GM21723 (cell line): ENCODE results near the gene HES4.
"Not testable (repeated sequence)": the region's sequence is repeated elsewhere in the genome, so short reads cannot be mapped to it uniquely, and the experiment has no call there.

Source experiments
- ATAC-seq: cut with Tn5 transposase; IDR thresholded peaks from one replicate; pipeline ENCODE4 v1.9.1; 2021; ENCODE audit warnings: mild to moderate bottlenecking, moderate library complexity; ENCODE audit not compliant: unreplicated experiment

The HES4 gene

DNA sequence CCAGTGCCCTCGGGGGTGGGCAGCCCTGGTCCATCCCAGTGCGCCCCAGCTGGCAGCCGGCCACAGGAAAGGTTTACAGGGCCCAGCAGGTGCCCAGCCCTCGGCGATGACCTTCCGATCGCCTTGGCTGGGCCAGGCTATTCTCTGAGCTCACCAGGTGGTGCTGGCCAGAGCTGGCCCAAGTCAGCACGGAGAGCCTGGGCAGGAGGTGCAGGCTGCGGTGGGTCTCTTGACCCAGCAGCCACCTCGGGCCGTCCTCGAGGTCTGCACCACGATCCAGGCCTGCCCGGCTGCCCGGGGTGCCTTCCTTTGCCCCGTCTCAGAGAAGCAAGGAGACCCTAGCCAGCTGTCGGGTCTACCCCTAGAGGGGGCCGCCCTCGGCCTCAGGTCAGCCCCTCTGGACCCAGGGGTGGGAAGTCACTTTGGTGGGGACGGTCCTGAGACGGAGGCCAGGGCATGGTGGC lies 18.4 kb downstream of the HES4 start:
- no peak for ATAC-seq

DNA sequence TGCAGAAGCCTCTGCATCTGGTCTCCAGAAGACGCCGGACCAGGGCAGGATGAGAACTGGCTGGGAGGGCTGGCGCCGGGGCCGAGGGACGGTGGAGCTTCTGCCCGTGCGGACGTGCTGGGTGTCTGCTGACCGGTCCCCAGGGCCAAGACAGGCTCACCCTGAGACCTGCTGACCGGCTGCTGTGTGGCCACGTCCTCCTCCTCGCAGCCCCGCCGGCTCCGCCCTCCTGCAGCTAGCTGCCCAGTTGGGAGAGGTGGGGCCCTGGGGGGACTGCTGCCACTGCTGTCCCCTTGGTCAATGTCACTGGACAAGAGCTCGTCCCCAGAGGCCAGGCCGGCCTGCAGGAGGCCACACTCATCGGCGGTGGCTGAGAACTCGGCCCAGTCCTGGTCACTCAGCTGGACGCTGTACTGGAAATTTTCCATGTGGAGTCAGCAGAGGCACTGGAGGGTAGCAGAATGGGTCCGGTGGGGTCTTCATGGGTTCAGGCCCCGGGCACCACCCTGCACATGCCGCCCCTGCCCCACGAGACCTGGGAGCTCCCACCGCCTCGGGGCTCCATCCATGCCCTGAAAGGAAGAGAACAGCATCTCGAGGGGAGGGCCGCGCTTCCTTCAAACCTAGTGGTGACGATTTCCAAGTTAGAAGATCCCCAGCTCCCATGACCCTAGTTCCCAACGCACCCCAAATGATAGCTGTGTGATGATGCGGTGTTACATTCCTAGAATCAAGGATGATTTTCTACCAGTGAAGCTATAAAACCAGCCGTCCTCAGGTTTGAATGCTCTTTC lies 19.1 kb downstream of the HES4 start:
- no peak for ATAC-seq

DNA sequence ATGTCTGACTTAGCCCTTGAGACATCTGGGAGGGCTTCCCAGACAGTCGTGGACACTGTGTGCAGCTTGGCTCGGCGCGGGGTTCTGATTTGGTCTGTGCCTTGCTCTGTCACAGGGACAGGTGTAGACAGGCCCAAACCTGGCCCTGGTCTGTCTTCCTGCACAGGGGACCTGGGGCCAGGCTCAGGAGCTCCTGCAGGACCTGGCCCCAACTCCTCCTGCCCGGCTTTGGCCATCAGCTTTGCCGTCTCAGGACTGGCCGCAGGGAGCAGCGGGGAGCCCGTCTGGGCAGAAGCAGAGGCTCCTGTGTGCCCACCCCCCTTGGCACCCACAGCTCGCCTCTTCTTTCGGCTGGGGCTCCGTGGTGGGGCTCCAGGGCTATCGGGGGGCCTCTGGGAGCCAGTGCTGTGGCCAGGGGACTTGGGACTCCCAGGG lies 19.7 kb downstream of the HES4 start:
- no peak for ATAC-seq

DNA sequence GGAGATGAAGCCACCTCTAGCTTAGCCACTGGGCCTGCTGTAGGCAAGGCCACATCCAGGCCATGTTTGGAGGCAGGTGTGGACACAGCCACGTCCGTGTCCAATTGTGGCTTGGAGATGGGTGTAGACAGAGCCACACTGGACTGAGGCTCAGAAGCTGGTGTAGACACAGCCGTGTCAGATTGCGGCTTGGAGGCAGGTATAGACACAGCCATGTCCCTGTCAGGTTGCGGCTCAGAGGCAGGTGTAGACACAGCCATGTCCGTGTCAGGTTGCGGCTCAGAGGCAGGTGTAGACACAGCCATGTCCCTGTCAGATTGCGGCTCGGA lies 20.2 kb downstream of the HES4 start:
- ATAC-seq: no peak

DNA sequence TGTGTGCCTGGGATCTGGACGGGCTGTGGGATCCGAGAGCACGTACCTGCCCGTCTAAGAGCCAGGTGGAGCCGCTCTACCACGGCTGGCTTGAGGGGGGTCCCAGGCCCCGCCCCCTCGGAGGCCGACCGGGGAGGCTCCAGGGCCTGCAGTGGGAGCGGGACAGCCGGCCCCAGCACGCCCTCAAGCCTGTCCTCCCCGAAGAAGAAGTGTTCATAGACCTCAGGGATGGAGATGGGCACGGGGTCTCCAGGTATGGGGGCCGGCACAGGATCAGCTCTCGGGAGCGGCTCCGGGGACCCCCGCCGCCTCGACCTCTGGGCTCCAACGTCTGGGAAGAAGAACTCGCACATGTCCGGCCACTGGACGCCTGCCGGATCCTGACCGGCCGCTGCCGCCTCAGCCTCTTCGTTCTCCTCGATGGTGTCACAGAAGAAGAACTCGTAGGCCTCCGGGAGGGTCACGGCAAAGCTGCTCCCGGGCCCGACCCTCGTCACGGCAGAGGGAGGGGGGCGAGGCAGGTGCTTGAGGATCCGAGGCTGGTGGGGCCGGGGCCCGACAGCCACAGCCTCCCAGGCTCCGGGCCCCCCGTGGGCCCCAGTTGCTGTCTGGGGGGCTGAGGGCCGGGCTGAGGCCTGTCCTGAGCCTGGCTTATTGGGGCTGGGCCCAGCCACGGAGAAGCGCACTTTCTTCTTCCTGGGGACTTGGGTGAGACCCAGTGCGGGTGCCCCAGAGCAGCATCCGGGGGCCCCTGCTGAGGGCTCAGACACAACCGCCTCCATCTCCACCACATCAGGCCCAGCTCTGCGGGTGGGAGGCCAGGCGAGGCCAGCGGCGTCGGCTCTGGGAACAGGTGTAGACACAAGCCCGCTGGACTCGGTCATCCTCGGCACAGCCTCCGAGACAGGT lies 20.8 kb downstream of the HES4 start:
- no peak for ATAC-seq

DNA sequence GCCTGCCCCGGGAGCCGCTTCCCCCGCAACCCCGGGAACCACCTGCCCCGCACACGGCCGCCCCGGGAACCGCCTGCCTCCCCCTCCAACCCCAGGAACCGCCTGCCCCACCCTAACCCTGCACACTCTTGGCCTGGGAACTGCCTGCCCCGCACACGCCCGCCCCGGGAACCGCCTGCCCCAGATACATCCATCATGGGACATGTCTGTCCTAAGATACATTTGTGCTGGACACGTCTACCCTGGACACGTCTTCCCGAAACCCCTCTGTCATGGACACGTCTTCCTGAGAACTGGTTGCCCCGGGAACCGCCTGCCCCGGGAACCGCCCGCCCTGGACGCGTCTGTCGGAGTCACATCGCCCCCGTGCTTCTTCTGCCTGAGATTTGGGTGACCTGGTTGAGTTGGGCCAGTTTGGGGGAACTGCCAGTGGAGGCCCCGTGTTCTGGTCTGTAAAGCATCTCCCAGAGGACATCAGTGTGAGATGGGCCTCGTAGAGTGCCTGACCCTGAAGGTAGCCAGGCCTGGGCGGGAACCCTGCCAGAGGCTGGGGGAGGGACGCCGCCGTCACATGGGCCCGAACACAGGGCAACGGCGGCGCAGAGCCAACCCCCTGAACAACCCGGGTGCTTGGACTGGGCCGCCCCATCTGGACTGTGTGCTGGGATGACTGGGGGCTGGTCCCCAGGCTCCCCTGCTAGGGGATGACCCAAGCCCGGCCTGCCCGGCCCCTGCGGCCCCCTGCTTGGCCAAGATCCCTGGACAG lies 21.6 kb downstream of the HES4 start:
- no peak for ATAC-seq

DNA sequence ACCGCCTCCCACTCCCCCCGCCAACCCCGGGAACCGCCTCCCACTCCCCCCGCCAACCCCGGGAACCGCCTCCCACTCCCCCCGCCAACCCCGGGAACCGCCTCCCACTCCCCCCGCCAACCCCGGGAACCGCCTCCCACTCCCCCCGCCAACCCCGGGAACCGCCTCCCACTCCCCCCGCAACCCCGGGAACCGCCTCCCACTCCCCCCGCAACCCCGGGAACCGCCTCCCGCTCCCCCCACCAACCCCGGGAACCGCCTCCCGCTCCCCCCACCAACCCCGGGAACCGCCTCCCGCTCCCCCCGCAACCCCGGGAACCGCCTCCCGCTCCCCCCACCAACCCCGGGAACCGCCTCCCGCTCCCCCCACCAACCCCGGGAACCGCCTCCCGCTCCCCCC lies 23.1 kb downstream of the HES4 start:
- not testable (repeated sequence) for ATAC-seq

DNA sequence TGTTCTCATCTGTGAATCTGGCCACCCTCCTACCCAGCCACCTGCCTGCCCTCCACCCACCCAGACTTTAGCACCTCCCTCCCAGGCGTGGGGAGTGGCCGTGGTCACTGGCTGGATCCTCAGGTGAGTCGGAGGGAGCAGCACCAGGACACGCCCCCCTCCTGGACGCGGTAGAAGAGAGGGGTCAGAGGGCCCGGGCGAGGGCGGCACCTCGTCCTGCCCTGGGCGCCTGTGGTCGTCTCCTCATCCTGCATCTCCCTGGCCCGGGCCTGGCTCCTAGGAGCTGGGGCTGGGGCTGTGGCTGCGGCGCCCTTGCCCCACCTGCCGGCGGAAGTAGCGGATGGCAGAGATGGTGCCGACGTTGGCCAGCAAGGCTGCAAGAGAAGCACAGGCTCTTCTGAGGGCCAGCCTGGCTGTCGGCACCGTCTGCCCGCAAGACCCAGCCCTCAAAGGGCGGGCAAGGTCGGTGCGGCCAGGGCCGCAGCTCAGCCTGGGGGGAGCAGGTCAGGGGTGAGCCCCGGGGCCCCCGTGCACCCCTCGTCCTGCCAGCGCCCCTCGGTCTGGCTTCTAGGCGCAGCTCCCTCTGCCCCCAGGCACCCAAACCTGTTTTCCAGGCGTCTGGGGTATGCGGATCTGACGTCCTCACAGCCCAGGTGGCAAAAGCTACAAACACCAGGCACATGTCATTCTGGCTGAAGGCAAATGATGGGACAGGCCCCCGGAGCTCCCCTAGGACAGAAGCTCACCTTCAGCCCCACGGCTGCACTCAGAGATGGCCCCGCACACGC lies 23.8 kb downstream of the HES4 start:
- no peak for ATAC-seq

DNA sequence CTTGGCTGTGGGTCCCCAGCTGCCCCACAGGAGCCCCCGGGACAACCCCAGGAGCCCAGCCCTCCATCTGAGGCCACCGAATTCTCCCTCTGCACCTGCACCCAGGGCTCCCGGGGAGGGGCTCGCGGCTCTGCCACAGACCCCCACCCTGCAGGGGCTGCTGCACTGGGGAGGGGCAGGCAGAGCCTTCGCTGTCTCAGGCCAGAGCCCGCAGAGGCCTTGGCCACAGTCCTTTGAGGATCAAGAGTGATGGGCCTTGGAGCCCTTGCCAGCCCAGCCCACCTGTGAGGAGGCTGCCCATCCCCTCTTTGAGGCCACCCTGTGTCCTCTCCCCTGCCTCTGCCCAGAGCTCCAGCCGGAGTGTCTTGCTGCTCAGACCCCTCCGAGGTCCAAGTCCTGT lies 24.5 kb downstream of the HES4 start:
- ATAC-seq: no peak

DNA sequence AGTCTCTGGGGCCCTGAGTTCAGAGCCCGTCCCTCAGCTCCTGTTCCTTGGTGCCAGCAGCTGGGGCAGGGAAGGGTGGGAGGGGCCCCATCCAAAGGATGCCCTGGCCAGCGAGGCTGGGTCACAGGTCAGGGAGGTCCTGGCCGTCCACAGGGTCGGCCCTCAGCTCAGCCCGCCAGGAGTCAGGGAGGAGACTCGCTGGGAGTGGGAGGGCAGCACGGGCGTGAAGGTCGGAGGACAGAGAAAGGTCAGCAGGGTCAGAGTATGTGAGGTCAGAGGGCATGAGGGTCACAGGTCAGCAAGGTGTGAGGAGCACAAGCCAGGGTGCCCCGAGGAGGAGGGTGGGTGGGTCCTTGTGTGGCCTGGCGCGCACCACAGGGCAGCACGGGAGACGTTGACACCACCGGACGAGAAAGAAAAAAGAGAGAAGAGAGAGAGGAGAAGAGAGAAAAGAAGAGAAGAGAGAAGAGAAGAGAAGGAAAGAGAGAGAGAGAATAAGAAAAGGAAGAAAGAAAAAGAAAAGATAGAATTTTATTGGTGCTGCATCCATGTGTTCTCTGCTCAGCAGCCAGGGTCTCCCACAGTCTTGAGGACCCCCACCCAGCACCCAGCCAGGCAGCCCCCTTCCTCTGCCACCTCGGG lies 25.1 kb downstream of the HES4 start:
- ATAC-seq: no peak

DNA sequence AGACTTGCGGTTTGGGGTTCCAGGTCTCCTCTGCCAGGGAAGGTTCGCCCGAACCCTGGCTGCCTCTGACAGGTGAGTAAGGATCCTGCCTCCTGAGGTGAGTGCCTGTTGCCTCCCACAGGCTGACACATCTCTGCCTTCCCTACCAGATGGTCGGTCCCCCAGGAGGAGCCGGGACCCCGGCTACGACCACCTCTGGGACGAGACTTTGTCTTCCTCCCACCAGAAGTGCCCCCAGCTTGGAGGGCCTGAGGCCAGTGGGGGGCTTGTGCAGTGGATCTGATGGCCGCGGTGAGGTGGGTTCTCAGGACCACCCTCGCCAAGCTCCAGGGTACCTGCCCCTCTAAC lies 25.6 kb downstream of the HES4 start:
- ATAC-seq: no peak

DNA sequence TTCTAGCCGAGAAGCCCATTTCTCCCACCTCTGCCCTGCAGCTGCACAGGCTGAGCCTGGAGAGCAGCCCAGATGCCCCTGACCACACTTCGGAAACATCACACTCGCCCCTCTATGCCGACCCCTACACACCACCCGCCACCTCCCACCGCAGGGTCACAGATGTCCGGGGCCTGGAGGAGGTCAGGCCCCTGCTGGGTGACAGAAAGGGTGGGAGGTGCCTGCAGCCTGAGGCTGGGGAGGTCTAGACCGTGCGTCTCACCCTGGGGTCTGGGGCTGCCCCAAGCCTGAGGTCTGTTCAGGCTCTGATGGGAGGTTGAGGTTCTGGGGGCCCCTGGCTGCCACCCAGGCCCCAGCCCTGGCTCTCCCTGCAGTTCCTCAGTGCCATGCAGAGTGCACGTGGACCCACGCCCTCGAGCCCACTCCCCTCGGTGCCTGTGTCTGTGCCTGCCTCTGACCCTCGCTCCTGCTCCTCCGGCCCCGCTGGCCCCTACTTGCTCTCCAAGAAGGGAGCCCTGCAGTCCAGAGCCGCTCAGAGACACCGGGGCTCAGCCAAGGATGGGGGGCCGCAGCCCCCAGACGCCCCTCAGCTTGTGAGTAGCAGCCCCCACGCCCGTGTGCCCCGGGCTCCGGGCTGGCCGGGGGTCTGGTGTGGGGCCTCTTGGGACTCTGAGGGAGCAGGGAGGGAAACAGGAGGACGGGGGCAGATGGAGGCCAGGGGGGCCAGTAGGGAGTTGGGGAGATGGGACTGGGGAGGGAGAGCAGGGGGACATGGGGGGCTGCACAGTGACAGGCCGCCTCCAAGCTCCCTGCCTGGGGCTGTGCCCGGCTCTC lies 26.2 kb downstream of the HES4 start:
- no peak for ATAC-seq

DNA sequence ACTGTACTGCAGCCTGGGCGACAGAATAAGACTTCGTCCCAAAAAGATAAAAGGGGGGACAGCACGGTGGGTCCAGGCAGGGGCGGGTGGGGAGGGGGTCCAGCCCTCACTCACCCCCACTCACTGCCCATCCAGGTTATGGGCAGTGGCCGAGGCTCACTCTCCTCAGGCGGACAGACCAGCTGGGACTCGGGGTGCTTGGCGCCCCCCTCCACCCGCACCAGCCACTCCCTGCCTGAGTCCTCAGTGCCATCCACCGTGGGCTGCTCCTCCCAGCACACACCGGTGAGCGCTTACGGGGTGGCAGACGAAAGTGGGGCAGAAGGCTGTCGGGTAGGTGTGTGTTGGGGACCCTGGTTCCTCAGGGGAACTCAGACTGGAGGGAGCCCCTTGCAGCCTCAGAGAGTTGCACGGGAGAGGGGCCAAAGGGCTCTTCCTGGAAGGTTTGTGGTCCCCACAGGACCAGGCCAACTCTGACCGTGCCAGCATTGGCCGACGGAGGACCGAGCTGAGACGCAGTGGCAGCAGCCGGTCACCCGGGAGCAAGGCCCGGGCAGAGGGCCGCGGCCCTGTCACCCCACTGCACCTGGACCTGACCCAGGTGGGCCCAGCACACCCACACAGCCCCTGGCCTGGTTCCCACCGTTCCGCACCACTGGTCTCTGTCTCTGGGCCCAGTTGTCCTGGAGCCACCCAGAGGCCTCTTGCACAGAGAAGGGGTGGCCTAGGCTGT lies 27.0 kb downstream of the HES4 start:
- no peak for ATAC-seq

DNA sequence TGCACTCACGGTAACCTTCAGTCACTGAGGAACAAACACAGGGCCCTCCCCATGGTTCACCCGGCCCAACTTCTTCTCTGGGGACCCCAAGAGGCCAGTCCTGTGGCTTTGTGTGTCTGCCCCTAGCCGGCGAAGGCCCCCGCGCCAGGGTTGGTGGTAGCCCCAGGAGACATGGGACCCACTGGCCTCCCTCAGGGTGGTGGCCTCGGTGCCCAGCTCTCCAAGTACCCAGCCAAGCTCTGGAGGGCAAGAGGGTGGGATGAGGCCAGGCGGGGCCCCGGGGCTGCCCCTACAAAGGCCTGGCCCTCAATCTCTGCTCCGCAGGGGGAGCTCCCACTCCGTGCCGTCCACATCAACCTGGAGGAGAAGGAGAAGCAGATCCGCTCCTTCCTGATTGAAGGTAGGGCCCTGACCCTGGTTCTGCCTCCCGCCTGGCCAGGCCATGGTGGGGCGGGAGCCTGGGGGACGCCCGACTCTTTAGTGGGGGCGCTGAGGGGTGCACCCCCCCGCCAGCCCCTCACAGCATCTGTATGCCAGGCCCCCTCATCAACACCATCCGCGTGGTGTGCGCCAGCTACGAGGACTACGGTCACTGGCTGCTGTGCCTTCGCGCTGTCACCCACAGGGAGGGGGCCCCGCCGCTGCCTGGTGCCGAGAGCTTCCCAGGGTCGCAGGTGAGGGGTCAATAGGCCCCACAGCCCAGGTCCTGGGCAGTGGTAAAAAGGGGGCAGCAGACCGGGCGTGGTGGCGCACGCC lies 28.0 kb downstream of the HES4 start:
- no peak for ATAC-seq

DNA sequence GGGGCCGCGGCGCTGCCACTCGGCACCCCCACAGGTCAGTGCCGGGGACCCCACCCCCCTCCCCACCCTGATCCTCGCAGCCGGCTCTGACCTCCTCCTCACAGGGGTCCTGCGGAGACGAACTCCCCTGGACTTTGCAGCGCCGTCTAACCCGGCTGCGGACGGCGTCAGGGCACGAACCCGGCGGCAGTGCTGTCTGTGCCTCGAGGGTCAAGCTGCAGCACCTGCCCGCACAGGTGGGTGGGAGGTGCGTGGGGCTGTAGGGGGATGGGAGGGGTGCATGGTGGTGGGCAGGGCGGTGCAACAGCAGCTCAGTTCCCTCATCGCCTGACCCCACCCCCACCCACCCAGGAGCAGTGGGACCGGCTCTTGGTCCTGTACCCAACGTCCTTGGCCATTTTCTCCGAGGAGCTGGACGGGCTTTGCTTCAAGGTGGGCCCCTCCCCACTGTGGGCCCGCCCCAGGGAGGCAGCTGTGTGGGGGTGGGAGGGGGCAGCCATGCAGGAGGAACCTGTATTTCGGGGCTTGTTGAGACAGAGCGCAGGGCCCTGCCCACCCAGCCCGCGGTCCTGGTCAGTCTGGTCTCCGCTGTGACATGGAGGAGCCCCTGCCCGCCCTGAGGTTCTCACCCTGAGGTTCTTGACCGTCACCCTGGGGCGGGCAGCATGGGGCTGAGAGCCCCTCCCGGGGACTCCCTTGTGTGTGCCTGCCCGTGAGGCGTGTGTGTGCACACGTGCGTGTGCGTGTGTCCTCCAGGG lies 28.7 kb downstream of the HES4 start:
- ATAC-seq: no peak

DNA sequence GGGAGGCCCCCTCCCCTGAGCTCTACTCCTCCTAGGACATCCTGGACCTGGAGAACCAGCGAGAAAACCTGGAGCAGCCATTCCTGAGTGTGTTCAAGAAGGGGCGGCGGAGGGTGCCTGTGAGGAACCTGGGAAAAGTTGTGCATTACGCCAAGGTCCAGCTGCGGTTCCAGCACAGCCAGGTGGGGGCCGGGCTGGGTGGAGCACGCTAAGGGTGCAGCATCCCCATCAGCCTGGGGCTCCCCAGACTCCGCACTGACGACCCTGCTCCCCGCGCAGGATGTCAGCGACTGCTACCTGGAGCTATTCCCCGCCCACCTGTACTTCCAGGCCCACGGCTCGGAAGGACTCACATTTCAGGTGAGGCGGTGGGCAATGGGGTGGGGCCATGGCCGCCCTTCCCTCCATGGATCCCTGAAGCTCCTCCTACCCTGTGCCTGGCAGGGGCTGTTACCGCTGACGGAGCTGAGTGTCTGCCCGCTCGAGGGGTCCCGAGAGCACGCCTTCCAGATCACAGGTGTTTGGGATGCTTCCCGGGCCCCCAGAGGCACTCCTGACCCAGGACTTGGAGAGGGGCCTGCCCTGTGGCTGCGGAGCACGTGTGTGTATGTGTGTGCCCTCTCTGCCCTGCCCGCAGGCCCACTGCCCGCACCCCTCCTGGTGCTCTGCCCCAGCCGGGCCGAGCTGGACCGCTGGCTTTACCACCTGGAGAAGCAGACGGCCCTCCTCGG lies 29.5 kb downstream of the HES4 start:
- no peak for ATAC-seq
